SK-N-SH treated with all-trans-retinoic acid at 6 μM for 48 hours (cell line): ENCODE measurements around the gene SYCP2.

ENCODE experiments used
- ATAC-seq: fragments of 200-7000 bp; cut with Tn5 transposase; 3 replicates; pipeline ENCODE4 v1.9.1; 2020; ENCODE audit warnings: mild to moderate bottlenecking, moderate library complexity
- BACH2 ChIP-seq: fragments of 250-450 bp; sonication (Bioruptor Pico); IDR thresholded peaks from 2 replicates; pipeline ENCODE4 v1.9.0; 2021; ENCODE audit warnings: mild to moderate bottlenecking, borderline replicate concordance
- CSDC2 ChIP-seq: fragments of 250-450 bp; sonication (Bioruptor Pico); IDR thresholded peaks from 2 replicates; pipeline ENCODE4 v1.5.0; 2020; ENCODE audit warnings: mild to moderate bottlenecking, moderate library complexity
- ESRRG ChIP-seq: fragments of 250-450 bp; sonication (Bioruptor Pico); IDR thresholded peaks from 2 replicates; pipeline ENCODE4 v1.6.1; 2021; ENCODE audit warnings: mild to moderate bottlenecking
- GLIS3 ChIP-seq: fragments of 250-450 bp; sonication (Bioruptor Pico); IDR thresholded peaks from 2 replicates; pipeline ENCODE4 v1.5.0; 2020; ENCODE audit warnings: mild to moderate bottlenecking, moderate library complexity
- OSR1 ChIP-seq: fragments of 250-450 bp; sonication (Bioruptor Pico); IDR thresholded peaks from 2 replicates; pipeline ENCODE4 v1.8.0; 2022; ENCODE audit warnings: moderate library complexity, mild to moderate bottlenecking, inconsistent platforms
- PPARA ChIP-seq: fragments of 250-450 bp; sonication (Bioruptor Pico); IDR thresholded peaks from 2 replicates; pipeline ENCODE4 v1.5.0; 2020; ENCODE audit warnings: mild to moderate bottlenecking, borderline replicate concordance
- RARB ChIP-seq: fragments of 250-450 bp; sonication (Bioruptor Pico); IDR thresholded peaks from 2 replicates; pipeline ENCODE4 v1.8.0; 2021; ENCODE audit warnings: mild to moderate bottlenecking, moderate library complexity
- TCF4 ChIP-seq: fragments of 250-450 bp; sonication (Bioruptor Pico); IDR thresholded peaks from 2 replicates; pipeline ENCODE4 v1.8.0; 2021; ENCODE audit warnings: mild to moderate bottlenecking, moderate library complexity, borderline replicate concordance
- TOX ChIP-seq: fragments of 250-450 bp; sonication (Bioruptor Pico); IDR thresholded peaks from 2 replicates; pipeline ENCODE4 v1.8.0; 2021; ENCODE audit warnings: mild to moderate bottlenecking, moderate library complexity, borderline replicate concordance
- ZC3H10 ChIP-seq: fragments of 250-450 bp; sonication (Bioruptor Pico); IDR thresholded peaks from 2 replicates; pipeline ENCODE4 v1.5.1; 2021; ENCODE audit warnings: mild to moderate bottlenecking, moderate library complexity
- ZFP3 ChIP-seq: fragments of 250-450 bp; sonication (Bioruptor Pico); IDR thresholded peaks from 2 replicates; pipeline ENCODE4 v1.5.0; 2020; ENCODE audit warnings: mild to moderate bottlenecking, moderate library complexity
- ZFP30 ChIP-seq: fragments of 450-650 bp; formaldehyde crosslinking; IDR thresholded peaks from 2 replicates; pipeline ENCODE4 v1.5.0; 2022; ENCODE audit warnings: mild to moderate bottlenecking, moderate library complexity
- ZNF565 ChIP-seq: fragments of 450-650 bp; formaldehyde crosslinking; conservative IDR thresholded peaks from 2 replicates; pipeline ENCODE4 v1.5.0; 2020; ENCODE audit warnings: low read depth, mild to moderate bottlenecking, moderate library complexity
- ZNF70 ChIP-seq: fragments of 450-650 bp; formaldehyde crosslinking; IDR thresholded peaks from 2 replicates; pipeline ENCODE4 v1.5.0; 2020; ENCODE audit warnings: mild to moderate bottlenecking, moderate library complexity
- ZNF8 ChIP-seq: fragments of 450-650 bp; formaldehyde crosslinking; IDR thresholded peaks from 2 replicates; pipeline ENCODE4 v1.5.0; 2020; ENCODE audit warnings: mild to moderate bottlenecking, moderate library complexity
- TF ChIP-seq, protein P1 (sequence below): fragments of 250-450 bp; sonication (Bioruptor Pico); IDR thresholded peaks from 2 replicates; pipeline ENCODE4 v1.5.0; 2020; ENCODE audit warnings: mild to moderate bottlenecking, moderate library complexity
- TF ChIP-seq, protein P2 (sequence below): fragments of 250-450 bp; sonication (Bioruptor Pico); IDR thresholded peaks from 2 replicates; pipeline ENCODE4 v1.5.1; 2020; ENCODE audit warnings: low read depth, mild to moderate bottlenecking, moderate library complexity
- TF ChIP-seq, protein P3 (sequence below): fragments of 250-450 bp; sonication (Bioruptor Pico); IDR thresholded peaks from 2 replicates; pipeline ENCODE4 v1.5.1; 2021; ENCODE audit warnings: mild to moderate bottlenecking, moderate library complexity

Gene SYCP2

DNA sequence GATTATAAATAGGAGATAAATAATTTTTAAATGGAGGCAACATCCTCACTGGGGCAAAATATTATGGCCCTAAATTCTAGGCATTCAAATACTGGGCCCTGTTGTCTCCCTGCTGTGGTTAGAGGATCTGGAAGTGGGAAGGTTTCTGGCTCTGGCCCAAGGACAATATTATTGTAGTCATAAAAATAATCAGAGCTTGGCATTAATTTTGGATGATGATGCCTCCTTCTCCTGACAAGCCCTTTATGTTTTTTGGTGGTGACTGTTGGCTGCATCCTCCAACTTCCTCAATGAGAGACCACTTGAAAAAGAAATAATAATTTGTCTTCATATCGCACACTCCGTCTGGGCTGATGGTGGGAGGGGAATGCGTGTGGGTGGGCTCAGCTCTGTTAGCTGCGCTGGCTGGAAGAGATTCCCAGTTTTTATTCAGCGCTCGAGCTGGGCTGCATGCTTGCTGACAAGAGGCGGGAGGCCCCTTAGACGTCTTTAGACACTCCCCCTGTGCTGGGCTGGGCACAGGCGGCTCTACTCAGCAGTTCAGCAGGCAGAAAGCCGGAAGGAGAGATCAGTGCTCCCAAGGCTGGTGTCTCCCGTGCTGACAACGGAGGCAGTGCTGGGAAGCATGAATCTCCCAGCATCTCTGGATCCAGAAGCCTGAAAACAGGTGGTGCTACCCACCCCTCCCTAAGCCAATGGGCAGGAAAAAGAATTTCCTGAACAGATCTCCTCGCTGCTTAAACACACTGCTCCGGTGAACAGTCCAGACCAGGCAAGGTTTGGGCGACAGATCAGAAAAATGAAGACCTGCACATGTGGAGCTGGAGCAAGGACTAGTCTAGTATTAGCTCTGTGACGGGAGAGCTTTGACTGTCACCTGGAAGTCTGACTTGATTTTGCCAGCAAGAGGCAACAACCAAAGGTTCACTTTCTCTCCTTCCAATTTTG, 97.7 kb downstream of the SYCP2 start (continued):
- TF ChIP-seq PPARA: no peak
- TF ChIP-seq OSR1 (CRISPR knock-in tag): no peak
- no peak for TF ChIP-seq CSDC2
- no peak for TF ChIP-seq ZNF8 (CRISPR knock-in tag)
- no peak for TF ChIP-seq ZFP3
- no peak for TF ChIP-seq GLIS3 (CRISPR knock-in tag)
- no peak for TF ChIP-seq ZNF565 (CRISPR knock-in tag)
- no peak for TF ChIP-seq RARB (CRISPR knock-in tag)

DNA sequence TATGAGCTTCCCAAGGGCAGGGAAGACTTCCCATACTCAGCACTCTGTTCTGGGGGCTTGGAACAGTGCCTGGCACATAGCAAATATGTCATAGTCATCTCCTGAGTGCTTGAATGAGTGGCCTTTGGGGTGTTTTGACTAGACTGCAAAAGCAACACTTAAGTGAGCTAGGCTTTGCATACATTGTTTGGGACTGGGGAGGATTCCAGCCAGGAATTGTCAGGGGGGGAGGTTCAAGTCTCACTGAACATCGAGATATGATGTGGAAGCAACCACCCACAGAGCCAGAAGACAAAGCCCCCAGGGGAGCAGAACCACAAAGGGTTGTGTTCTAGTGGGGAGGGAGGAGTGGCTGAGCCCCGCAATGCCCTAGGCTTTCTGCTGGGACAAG, 98.4 kb downstream of the SYCP2 start:
- no peak for ATAC-seq
- TF ChIP-seq ZNF8 (CRISPR knock-in tag): no peak
- TF ChIP-seq ZNF70: no peak
- TF ChIP-seq ZNF565 (CRISPR knock-in tag): no peak
- TF ChIP-seq, protein P1, sequence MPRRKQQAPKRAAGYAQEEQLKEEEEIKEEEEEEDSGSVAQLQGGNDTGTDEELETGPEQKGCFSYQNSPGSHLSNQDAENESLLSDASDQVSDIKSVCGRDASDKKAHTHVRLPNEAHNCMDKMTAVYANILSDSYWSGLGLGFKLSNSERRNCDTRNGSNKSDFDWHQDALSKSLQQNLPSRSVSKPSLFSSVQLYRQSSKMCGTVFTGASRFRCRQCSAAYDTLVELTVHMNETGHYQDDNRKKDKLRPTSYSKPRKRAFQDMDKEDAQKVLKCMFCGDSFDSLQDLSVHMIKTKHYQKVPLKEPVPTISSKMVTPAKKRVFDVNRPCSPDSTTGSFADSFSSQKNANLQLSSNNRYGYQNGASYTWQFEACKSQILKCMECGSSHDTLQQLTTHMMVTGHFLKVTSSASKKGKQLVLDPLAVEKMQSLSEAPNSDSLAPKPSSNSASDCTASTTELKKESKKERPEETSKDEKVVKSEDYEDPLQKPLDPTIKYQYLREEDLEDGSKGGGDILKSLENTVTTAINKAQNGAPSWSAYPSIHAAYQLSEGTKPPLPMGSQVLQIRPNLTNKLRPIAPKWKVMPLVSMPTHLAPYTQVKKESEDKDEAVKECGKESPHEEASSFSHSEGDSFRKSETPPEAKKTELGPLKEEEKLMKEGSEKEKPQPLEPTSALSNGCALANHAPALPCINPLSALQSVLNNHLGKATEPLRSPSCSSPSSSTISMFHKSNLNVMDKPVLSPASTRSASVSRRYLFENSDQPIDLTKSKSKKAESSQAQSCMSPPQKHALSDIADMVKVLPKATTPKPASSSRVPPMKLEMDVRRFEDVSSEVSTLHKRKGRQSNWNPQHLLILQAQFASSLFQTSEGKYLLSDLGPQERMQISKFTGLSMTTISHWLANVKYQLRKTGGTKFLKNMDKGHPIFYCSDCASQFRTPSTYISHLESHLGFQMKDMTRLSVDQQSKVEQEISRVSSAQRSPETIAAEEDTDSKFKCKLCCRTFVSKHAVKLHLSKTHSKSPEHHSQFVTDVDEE (CRISPR knock-in tag): no peak
- TF ChIP-seq, protein P2, sequence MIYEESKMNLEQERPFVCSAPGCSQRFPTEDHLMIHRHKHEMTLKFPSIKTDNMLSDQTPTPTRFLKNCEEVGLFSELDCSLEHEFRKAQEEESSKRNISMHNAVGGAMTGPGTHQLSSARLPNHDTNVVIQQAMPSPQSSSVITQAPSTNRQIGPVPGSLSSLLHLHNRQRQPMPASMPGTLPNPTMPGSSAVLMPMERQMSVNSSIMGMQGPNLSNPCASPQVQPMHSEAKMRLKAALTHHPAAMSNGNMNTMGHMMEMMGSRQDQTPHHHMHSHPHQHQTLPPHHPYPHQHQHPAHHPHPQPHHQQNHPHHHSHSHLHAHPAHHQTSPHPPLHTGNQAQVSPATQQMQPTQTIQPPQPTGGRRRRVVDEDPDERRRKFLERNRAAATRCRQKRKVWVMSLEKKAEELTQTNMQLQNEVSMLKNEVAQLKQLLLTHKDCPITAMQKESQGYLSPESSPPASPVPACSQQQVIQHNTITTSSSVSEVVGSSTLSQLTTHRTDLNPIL: no peak
- no peak for TF ChIP-seq ZFP30 (CRISPR knock-in tag)
- no peak for TF ChIP-seq TOX (CRISPR knock-in tag)
- TF ChIP-seq, protein P3, sequence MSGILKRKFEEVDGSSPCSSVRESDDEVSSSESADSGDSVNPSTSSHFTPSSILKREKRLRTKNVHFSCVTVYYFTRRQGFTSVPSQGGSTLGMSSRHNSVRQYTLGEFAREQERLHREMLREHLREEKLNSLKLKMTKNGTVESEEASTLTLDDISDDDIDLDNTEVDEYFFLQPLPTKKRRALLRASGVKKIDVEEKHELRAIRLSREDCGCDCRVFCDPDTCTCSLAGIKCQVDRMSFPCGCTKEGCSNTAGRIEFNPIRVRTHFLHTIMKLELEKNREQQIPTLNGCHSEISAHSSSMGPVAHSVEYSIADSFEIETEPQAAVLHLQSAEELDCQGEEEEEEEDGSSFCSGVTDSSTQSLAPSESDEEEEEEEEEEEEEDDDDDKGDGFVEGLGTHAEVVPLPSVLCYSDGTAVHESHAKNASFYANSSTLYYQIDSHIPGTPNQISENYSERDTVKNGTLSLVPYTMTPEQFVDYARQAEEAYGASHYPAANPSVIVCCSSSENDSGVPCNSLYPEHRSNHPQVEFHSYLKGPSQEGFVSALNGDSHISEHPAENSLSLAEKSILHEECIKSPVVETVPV: no peak
- TF ChIP-seq PPARA: no peak
- no peak for TF ChIP-seq ESRRG (CRISPR knock-in tag)
- no peak for TF ChIP-seq TCF4 (CRISPR knock-in tag)
- no peak for TF ChIP-seq CSDC2
- no peak for TF ChIP-seq BACH2 (CRISPR knock-in tag)
- TF ChIP-seq GLIS3 (CRISPR knock-in tag): no peak

DNA sequence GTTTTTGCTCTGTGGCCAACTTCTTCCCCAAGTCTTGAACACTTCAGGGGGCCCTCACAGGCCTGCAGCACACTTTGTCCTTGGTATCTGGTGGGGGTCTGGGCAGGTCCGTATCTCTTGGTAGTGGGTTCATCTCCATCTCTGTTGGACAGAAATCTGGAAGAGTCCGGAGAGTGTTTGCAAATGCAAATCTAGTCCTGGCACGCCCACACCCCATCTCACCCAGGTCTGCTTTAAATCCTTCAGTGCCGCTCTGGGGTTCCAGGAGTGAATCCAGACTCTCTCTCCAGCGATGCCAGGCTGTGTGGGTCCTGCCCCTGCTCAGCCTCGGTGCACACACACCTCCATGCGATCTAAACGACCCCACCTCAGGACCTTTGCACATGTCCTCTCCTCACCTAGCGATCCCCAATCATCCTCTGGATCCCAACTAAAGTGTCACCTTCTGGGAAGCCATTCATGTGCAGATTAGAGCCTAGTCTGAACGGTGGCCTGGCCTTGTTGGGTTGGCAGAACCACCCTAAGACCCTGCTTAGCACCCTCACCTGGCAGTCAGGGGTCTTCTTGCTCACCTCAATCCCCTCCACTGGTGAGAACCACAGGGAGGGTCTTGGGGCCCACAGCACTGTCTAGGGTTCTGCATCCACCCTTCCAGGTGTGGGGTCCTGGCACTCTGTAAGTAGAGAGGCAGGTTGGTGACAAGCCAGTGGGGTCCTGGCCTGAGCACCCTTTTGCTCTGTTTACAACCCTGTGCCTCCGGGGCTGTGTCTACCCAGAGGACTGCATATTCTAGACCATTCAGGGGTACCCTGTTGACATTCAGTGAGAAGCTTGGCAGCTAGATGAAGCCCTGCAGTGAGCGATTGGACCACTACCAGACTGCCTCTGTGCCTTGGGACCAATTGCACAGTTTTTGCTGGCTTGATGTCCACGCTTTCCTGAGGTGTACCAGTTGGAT, 100.8 kb downstream of the SYCP2 start:
- no peak for TF ChIP-seq PPARA
- TF ChIP-seq, protein P3: no peak
- TF ChIP-seq ZC3H10 (CRISPR knock-in tag): no peak
- no peak for TF ChIP-seq ZNF565 (CRISPR knock-in tag)
- no peak for TF ChIP-seq ZNF8 (CRISPR knock-in tag)
- no peak for TF ChIP-seq TOX (CRISPR knock-in tag)
- TF ChIP-seq TCF4 (CRISPR knock-in tag): no peak
- TF ChIP-seq, protein P2: no peak
- ATAC-seq: no peak
